Hepatic stellate cell (primary cell): ENCODE results near the gene IFTAP.
"Not testable (repeated sequence)": the region's sequence is repeated elsewhere in the genome, so short reads cannot be mapped to it uniquely, and the experiment has no call there.

Experiments used
- DNase-seq: peaks from one replicate; pipeline ENCODE4 v3.0.0; 2011; ENCODE audit warnings: low spot score

Gene IFTAP, protein sequence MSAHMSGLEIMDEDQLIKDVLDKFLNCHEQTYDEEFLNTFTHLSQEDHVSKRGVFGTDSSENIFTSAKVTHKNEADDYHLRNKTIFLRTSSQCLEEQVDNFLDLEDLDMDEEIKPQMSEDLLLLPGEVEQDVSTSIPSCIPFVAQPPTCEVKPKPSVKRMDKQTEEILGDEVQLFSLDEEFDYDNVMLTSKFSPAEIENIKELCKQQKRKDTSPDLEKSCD

DNA sequence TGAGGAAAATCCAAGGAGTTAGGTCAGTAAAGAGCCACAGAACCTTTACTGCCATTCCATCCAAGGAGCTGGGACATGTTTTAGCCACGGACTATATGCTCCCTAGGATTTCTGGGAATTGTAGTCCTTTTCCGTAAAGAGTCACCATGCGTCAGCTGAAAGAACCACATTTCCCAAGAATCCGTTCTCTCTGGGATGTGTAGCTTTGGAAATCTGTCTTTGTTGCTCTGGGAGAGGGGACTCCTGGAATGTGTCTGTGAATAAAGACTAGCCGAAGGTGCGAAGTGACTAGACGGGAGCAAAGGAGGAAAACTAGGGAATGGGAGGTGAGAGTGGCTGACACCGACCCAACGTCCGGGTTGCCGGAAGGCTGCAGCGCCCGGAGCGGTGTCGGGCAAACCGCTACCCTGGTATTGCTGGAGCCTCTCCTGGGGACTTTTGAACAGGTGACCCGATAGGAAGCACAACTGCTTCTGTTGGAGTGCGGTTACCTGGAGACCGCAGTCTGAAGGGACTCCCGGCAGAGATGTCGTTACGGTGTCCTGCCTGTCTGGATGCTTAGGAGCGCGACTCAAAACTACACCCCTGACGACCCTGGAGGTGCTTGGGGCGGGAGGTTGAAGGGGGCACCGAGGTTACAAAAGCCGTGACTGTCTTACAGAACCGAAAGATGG is at the start of gene IFTAP:
Gene IFTAP (plus strand): TSS at position 187 of the 674 bp plus-strand sequence. CDS start 15,602 bp downstream, outside the sequence.
- DNase-seq = peak; percentile 77

DNA sequence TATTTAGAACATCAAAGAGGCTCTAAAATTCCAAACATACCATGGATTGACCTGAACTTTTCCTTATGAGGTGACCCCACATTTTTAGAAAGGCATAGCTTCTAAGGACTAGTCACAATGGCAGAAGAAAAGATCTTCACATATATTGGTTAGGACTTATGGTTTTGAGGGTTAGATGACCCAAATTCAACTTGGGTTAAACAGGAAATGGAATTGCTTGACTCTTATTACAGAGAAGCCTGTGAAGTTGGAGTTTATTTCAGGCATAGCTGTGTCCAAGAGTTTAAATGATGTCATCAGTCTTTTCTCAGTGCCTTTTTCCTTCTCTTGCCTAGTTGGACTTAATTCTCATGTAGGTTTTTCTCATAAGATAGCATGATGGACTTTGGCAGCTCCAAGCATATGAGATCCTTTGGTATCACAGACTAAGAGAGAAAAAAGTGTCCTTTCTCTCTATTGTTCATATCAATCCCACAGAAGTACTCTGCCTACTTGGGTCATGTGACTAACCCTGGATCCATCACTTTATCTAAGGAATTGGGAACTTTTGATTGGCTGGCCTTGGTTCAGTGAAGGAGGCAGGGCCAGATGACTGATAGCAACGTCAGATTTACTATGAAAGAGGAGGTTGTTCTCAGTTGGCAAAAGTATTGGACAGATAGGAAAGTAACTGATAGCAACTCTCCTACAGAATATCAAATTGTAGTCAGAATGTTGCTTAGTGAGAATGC is 43.8 kb upstream of the IFTAP start:
- no peak for DNase-seq

DNA sequence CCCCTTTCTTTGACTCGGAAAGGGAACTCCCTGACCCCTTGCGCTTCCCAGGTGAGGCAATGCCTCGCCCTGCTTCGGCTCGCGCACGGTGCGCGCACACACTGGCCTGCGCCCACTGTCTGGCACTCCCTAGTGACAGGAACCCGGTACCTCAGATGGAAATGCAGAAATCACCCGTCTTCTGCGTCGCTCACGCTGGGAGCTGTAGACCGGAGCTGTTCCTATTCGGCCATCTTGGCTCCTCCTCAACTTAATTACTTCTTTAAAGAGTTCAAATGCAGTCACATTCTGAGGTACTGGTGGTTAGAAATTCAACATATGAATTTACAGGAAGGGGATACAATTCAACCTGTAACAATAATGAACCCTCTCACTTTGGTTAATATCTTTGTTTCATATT is 36.9 kb upstream of the IFTAP start:
- DNase-seq = not testable (repeated sequence)

DNA sequence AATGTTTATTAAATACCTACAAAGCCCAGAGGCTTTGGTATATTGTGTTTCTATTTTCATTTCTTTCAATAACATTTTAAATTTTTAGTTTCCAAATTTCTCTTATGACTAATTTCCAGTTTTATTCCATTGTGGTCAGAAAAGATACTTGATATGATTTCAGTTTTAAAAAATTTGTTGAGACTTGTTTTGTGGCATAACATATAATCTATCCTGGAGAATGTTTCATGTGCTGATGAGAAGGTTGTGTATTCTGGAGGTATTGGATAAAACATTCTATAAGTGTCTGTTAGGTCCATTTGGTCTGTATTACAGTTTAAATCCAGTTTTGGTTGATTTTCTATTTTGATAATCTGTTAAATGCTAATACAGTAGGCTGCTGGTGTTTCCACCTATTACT is 36.3 kb upstream of the IFTAP start:
- DNase-seq = no peak

DNA sequence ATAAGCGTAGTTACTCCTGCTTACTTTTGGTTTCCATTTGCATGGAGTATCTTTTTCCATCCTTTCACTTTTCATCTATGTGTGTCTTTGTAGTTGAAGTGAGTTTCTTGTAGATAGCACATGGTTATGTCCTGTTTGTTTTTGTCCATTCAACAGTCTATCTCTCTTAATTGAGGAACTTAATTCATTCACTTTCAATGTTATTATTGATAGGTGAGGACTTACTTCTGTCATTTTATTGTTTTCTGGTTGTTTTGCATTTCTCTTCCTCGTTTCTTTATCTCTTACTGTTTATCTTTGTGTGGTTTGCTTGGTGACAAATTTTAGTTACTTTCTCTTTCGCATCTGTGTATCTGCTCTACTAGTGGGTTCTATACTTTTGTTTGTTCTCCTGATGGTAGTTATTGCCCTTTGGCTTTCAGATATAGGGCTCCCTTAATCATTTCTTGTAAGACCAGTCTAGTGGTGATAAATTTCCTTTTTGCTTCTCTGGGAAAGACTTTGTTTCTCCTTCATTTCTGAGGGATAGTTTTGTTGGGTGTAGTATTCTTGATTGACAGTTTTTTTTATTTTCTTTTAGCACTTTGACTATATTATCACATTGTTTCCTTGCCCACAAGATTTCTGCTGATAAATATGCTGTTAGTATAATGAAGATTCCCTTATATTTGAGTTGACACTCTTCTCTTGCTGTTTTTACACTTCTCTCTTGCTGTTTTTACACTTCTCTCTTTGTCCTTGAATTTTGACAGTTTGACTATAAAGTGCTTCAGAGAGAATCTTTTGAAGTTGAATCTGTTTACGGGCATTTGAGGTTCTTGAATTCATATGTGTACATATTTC is 35.5 kb upstream of the IFTAP start:
- DNase-seq = no peak

DNA sequence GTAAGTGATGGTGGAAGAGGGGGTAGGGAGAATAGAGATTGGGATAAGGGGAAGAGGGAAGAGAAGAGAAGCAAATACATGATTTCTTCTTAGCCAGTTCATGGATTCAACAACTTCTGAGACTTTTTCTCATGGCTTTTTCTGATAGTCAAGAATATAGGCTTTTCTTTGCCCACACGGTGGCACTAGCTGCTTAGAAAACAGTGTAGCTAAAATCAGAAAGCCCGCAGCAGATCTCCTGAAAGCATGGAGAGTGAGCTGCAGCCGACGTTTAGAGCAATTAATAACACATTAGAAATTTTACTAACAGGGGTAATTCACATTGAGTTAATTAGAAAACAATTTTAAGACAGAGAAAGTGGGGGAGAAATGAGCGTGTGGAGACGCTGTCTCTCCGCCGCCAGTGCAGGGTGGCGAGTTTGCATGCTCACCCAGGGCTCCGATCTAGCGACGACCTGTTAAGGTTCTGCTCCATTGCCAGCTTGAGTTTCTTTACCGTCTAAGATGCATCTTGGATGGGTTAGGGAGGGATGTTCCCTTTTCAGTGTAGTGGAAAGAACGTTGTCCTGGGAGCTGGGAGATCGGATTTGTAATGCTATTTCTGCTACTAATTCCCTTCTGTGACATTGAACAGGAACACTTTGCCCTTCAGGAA is 29.8 kb upstream of the IFTAP start:
- DNase-seq = peak; percentile 37

DNA sequence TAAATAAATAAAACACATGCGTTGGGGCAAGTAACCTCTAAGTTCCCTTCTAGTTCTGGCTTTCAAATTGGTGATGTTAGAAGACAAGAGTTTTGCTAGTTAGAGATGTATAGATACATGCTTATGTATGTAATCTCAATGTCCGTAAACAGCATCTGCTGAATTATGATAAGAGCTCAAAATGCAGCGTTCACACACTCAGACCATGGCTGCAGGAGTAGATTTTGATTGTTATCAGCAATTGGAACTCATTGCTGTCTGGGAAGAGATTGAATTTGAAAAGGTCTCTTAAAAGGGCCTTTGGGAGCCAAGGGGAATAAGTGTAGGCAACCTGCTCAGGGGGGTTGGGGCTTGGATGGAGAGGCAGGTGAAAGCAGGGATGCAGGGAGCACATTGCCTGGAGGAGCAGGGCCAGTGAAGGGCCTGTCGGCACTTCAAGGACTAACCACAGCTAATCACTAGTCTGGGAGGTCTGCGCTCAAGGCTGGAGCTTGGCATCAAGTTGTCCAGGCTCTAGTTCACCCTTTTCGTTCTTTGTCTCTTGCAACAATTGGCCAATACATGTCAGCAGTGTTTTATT is 29.2 kb upstream of the IFTAP start:
- no peak for DNase-seq

DNA sequence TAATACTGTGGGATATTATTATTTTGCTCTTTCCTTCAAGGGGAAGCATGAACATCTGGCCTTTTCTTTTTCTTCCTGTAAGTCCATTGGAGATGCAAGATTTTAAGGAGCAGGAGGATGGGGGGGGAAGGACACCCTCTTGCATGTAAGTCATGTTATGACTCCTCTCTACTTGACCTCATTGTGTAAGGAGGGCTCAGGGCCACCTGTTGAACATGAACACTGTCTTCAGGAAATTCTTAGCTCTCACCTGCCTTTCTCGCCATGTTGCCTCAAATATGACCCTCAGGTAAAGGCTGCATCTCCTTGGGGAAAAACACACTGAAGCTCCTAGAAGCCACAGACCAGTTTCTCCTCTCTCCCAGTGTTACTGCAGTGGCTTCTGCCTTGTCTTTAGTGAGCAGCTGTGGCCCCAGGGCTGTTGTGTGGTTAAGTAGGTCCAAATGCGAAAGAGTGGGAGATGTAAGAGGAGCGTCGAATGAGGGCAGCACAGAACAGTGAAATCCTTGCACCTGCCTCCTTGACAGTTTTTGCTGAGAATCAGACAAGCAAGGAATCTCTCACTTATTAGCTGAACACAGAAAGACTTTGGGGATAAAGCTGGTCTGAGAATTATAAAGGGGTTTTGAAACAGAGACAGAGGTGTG is 27.8 kb upstream of the IFTAP start:
- no peak for DNase-seq

DNA sequence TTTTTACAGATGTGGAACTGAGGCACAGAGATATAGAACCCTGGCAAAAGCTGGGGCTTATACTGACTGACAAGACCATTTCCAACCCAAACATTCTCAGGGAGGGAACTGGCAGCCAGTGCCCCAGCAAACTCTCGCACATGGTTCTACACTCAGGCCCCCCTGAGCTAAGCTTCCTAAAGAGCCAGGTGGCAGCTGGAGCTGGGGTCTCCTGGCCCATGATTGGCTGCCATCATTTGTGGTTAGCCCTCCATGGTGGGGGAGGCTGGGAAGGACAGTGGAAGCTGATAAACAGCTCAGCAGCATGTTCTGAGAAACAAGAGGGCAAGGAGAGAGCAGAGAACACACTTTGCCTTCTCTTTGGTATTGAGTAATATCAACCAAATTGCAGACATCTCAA is 26.6 kb upstream of the IFTAP start, which contains the start of gene RAG1:
Gene RAG1 (plus strand): TSS at position 314 of the 400 bp plus-strand sequence. CDS start 5,298 bp downstream, outside the sequence.
- no peak for DNase-seq

DNA sequence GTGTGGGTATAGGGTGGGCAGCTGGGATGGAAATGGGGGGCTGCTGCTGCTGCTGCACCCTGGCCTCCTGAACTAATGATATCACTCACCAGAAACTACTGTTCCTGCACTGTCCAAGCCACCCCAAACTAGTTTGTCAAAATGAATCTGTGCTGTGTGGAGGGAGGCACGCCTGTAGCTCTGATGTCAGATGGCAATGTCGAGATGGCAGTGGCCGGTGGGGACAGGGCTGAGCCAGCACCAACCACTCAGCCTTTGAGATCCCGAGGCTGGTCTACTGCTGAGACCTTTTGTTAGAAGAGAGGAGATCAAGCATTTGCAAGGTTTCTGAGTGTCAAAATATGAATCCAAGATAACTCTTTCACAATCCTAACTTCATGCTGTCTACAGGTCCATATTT is 25.2 kb upstream of the IFTAP start:
- no peak for DNase-seq

DNA sequence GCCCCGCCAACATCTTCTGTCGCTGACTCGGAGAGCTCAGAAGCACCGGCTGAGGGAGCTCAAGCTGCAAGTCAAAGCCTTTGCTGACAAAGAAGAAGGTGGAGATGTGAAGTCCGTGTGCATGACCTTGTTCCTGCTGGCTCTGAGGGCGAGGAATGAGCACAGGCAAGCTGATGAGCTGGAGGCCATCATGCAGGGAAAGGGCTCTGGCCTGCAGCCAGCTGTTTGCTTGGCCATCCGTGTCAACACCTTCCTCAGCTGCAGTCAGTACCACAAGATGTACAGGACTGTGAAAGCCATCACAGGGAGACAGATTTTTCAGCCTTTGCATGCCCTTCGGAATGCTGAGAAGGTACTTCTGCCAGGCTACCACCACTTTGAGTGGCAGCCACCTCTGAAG is 19.8 kb upstream of the IFTAP start:
- DNase-seq = no peak

DNA sequence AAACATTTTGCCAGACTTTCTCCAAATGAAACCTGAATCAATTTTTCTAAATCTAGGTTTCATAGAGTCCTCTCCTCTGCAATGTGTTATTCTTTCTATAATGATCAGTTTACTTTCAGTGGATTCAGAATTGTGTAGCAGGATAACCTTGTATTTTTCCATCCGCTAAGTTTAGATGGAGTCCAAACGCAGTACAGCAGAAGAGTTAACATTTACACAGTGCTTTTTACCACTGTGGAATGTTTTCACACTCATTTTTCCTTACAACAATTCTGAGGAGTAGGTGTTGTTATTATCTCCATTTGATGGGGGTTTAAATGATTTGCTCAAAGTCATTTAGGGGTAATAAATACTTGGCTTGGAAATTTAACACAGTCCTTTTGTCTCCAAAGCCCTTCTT is 16.9 kb upstream of the IFTAP start:
- no peak for DNase-seq

DNA sequence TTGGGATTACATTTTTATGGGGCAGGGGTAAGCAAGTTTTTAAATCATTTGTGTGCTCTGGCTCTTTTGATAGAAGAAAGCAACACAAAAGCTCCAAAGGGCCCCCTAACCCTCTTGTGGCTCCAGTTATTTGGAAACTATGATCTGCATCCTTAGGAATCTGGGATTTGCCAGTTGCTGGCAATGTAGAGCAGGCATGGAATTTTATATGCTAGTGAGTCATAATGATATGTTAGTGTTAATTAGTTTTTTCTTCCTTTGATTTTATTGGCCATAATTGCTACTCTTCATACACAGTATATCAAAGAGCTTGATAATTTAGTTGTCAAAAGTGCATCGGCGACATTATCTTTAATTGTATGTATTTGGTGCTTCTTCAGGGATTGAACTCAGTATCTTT is 16.4 kb upstream of the IFTAP start:
- DNase-seq = peak; percentile 9

DNA sequence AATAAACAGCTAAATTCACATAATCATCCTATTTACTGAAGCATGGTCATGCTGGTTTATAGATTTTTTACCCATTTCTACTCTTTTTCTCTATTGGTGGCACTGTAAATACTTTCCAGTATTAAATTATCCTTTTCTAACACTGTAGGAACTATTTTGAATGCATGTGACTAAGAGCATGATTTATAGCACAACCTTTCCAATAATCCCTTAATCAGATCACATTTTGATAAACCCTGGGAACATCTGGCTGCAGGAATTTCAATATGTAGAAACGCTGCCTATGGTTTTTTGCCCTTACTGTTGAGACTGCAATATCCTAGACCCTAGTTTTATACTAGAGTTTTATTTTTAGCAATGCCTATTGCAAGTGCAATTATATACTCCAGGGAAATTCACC is 15.8 kb upstream of the IFTAP start:
- DNase-seq = no peak

DNA sequence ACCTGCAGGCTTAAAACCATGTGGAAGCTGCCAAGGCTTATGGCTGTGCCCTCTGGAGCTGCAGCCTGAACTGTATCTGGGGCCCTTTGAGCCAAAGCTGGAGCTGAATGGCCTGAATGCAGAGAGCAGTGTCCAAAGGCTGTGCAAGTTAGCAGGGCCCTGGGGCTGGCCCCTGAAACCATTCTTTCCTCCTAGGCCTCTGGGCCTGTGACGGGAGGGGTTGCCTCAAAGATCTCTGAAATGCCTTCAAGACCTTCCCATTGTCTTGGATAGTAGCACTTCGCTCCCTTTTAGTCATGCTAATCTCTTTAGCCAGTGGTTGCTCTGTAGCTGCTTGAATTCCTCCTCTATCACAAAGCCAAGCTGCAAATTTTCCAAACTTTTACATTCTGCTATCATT is 12.8 kb upstream of the IFTAP start:
- DNase-seq = no peak

DNA sequence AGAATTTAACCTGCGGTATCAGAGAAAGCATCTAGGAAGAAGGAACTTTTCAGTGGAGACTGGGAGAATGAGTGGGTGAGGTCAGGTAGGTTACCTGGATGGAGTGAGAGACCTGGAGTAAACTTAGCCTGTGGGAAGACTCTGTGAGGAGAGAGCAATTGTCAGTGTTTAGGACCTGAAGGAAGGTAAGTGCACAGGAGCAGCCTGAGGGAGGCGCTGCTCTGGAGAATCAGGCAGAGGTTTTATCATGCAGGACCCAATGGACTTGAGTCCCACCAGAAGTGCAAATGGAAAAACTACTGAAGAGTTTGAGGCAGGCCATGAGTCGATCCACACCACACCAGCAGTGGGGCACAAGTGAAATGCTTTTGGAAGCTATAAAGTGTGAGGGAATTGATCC is 10.6 kb upstream of the IFTAP start:
- DNase-seq = no peak

DNA sequence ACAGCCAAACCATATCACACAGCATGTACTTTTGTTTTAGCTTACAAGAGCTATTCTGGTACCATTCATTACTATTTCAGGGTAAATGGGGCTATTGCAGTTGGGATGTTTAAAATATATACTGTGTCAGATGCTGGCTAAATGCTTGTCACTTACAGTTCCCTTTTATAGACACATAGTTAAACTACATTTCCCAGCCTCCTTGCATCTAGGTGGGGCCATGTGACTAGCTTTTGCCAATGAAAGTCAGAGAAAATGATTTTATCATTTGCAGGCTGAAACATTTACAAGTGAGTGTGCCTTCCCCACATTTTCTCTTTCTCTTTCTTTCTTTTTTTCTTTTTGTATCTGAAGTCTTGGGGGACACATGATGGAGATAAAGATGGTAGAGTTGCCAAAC is 7.8 kb upstream of the IFTAP start:
- DNase-seq = no peak

DNA sequence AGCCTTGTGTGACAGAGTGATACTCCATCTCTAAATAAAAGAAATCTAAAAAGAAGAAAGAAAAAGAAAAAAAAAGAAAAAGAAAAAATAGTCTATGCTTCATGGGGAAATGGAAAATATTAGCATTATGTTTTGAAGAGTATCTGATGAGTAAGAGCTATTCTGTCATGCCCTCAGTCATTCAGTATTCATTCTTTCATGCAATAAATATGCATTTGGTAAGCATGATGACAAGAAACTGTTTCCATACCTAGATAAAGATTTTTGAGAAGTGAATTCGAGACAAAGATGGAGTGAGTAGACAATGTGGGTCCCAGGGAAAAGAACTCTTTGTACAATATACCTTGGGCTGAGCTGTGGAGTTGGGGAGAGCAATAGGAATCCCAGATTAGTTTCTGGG is 6.2 kb upstream of the IFTAP start:
- DNase-seq = no peak

DNA sequence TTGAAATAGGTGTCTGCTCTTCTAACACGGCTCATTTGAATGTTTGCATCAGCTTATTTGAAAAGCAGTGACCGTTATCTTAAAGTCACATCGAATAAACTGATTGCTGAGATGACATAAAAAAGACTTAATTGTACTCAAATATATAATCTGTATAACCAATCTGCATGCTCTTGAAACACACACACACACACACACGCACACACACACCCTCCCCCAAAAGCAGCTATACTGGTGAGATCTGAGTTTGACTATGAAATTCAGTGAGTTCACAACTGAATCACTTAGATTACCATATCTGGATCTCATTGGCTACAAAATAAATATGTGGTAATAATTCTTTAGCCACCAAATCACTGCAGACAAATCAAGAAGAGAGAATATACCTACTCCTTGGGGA is 3.8 kb upstream of the IFTAP start:
- no peak for DNase-seq

DNA sequence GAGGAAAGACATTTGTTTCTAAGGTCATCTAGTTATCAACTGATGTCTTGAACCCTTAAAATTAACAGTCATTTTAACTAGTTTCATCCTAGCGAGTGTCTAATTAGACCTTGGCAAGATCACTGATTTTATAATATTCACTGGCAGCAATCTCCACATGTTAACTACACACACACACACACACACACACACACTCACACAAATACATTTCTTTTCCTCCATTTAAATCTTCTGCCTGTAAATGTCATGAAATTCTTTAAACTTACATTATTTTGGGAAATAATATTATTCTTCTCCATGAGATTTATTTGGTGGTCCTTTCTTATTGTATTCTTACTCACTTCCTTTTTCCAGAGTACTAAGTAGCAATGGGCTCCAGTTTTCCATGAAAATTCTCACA is 2.9 kb upstream of the IFTAP start:
- DNase-seq = no peak

DNA sequence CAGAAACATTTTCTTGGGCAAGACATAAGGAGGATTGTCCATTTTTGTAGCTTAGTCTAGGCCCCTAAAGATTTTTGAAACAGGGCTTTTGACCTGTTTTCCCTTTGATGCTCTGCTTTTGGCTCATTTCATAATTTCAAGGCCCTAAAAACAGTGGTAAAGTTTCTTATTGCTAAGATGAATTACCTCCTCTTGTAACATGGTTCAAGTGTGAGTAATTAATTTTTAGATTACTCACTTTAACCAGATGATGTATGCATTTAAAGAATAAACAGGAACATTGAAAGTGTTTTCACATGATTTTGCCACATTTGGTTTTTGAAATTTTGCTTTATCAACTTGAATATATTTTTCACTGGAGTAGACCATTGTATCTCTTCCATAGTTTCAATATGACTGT is 2.6 kb downstream of the IFTAP start:
- DNase-seq = no peak
